22Rv1 (cell line): ENCODE results near the gene ARIH2.

Experiments
- H3K27ac ChIP-seq: fragments of 450-650 bp; 2 replicates; pipeline ENCODE4 v1.5.1; 2017
- CTCF ChIP-seq: fragments of 450-650 bp; IDR thresholded peaks from 2 replicates; pipeline ENCODE4 v1.5.1; 2017; ENCODE audit warnings: mild to moderate bottlenecking
- ZFX ChIP-seq: fragments of 450-650 bp; IDR thresholded peaks from 2 replicates; pipeline ENCODE4 v1.6.1; 2017; ENCODE audit warnings: antibody characterized with exemption, borderline replicate concordance

Gene ARIH2

GRCh38 chr3:48989126-48989795 is 70.6 kb downstream of the ARIH2 start:
- TF ChIP-seq CTCF = no peak
- peak overlapping the region; percentile 92 for H3K27ac ChIP-seq

- peak within 1 kb of the TSS; percentile 92 for H3K27ac ChIP-seq
- TF ChIP-seq ZFX = no peak
- TF ChIP-seq CTCF = peak; percentile 59
Measured at GRCh38 chr3:48989796-48990635, 71.4 kb downstream of the ARIH2 start, which contains the start of gene P4HTM. Gene P4HTM (plus strand): TSS chr3:48990241. CDS start chr3:48990257, 16 bp downstream.

- TF ChIP-seq CTCF = no peak
- no peak for TF ChIP-seq ZFX
- H3K27ac ChIP-seq = peak overlapping the region; percentile 92
Measured at GRCh38 chr3:48990636-48991469, 72.2 kb downstream of the ARIH2 start.

DNA sequence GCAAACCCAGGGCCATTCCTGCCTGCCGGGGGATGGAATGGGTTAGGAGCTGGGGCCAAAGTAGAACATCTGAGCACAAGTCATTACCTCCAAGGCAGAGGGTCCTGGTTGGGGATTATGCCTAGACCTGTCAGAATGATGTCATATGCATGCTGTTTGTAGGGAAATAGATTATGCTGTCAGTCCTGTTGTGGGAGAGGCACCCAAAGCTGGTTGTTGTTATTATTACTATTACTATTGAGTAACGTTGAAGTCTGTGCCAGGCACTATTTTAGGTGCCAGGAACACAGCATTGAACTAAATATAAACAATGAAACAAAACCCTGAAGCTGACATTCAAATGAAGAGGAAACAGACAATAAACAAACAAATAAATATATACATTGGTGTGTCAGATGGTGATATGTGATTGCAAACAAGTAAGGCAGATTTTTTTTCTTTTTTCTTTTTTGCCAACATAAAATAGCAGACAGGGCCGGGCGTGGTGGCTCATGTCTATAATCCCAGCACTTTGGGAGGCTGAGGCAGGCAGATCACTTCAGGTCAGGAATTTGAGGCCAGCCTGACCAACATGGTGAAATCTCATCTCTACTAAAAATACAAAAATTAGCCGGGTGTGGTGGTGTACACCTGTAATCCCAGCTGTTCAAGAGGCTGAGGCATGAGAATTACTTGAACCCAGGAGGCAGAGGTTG is 73.4 kb downstream of the ARIH2 start:
- TF ChIP-seq ZFX (no peak), CTCF (no peak)
- H3K27ac ChIP-seq = peak overlapping the region; percentile 92

GRCh38 chr3:48993834-48994233 is 75.2 kb downstream of the ARIH2 start:
- TF ChIP-seq CTCF = no peak
- TF ChIP-seq ZFX = no peak
- H3K27ac ChIP-seq = no peak overlapping the region

DNA sequence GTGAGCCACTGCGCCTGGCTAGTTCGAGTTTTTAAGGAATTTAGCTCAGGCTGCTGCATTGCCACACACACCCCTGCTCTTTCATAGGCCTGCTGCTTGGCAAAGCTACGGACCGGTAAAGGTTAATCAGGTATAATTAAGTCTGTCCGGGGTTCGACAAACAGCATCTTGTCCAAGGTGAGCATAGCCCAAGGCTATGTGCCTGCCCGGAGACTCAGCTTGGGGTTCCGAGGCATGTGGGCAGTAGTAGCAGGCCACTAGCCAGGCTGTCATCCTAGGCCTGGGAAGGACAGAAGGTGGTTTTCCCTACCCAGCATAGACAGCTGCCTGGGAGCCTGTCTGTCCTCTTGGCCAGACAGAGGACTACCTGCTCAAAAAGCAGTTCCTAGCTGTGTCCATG is 78.0 kb downstream of the ARIH2 start:
- no peak overlapping the region for H3K27ac ChIP-seq
- TF ChIP-seq CTCF = no peak
- no peak for TF ChIP-seq ZFX
